Prostate gland (tissue), 2 donors: ENCODE measurements around the gene SSR4. TPM values are rescaled to one million over a fixed set of nuclear protein-coding genes. Genes with fewer than 3 reads are reported as not detected.

ENCODE experiments used
- DNase-seq: peaks from one replicate; pipeline ENCODE4 v3.0.0-alpha.2; 2019; ENCODE audit warnings: low spot score
- H3K27ac ChIP-seq, 2 donors: fragments of 200-600 bp; sonication (generic); 2 replicates each; pipeline ENCODE4 v1.5.1; 2017 to 2019
- H3K27me3 ChIP-seq: fragments of 200-600 bp; sonication (generic); replicated peaks from 2 replicates; pipeline ENCODE4 v1.5.1; 2019; ENCODE audit not compliant: insufficient read depth
- H3K36me3 ChIP-seq, 2 donors: fragments of 200-600 bp; sonication (generic); 1 replicate in 1 of 2; 2 replicates in 1 of 2; pipeline versions ENCODE4 v1.5.1 to v1.8.1; 2017 to 2019
- H3K4me1 ChIP-seq: fragments of 200-600 bp; sonication (generic); replicated peaks from 2 replicates; pipeline ENCODE4 v1.5.1; 2019
- H3K4me3 ChIP-seq, 2 donors: fragments of 200-600 bp; sonication (generic); 2 replicates each; pipeline ENCODE4 v1.5.1; 2017 to 2019
- H3K9me3 ChIP-seq: fragments of 200-600 bp; sonication (generic); 2 replicates; pipeline ENCODE4 v1.5.1; 2017
- CTCF ChIP-seq, 4 experiments: fragments of 200-600 bp in 2 of 4; fragments of 450-650 bp in 2 of 4; sonication (generic) in 2 of 4; IDR thresholded peaks; 1 replicate in 3 of 4; 2 replicates in 1 of 4; pipeline ENCODE4 v1.5.1; 2016 to 2019; ENCODE audit warnings: antibody characterized with exemption in 4 of 4, mild to moderate bottlenecking in 2 of 4, moderate library complexity in 2 of 4
- POLR2A ChIP-seq: fragments of 450-650 bp; IDR thresholded peaks from one replicate; pipeline ENCODE4 v1.6.1; 2016; ENCODE audit warnings: antibody characterized with exemption, mild to moderate bottlenecking
- POLR2AphosphoS5 ChIP-seq: sonication (generic); formaldehyde crosslinking; IDR thresholded peaks from one replicate; pipeline ENCODE4 v1.6.1; 2017; ENCODE audit warnings: antibody characterized with exemption
- WGBS: methylation state at CpG from one replicate; pipeline ENCODE4 v1.1.5; 2018; 5-methylcytosine and 5-hydroxymethylcytosine counted together
- intact Hi-C: fragments of 100-400 bp; cut with DNase I; formaldehyde crosslinking; loops from one replicate; pipeline ENCODE4 v1.14.2; 2022
- total RNA-seq, 2 donors: library from RNA; depleted of rRNA; stranded (reverse); fragments of >200 nt; gene quantifications; one replicate each; pipeline ENCODE4 v1.1.0, GENCODE V29; 2016

Gene SSR4
- total RNA-seq, 2 donors from 2014 or later: 288 to 623 TPM

- Histone ChIP-seq H3K4me1 (no peaks in the 10 kb centered on the region), H3K4me3 (no peak overlapping the region), H3K9me3 (no peaks in the 10 kb centered on the region), H3K27me3 (no peaks in the 10 kb centered on the region), H3K36me3 (no peaks in the 10 kb centered on the region), H3K27ac (no peak overlapping the region)
- intact Hi-C loops: no loop called here
- 39% methylated on average over 8 of the region's 13 CpGs for whole genome bisulfite sequencing
- no peak for DNase-seq
- no peak for TF ChIP-seq CTCF (IDR thresholded peaks at IDR 0.05)
- no peak for TF ChIP-seq POLR2AphosphoS5
- no peak for TF ChIP-seq POLR2A
These were observed 11.0 kb downstream of the SSR4 start for GRCh38 chrX:153805436-153805835.

GRCh38 chrX:153806999-153807575 is 12.6 kb downstream of the SSR4 start:
- intact Hi-C loops: no loop called here
- DNase-seq: no peak
- Histone ChIP-seq H3K9me3 (no peaks in the 10 kb centered on the region), H3K36me3 (no peaks in the 10 kb centered on the region), H3K27me3 (no peaks in the 10 kb centered on the region), H3K27ac (no peak overlapping the region), H3K4me3 (no peak overlapping the region), H3K4me1 (no peaks in the 10 kb centered on the region)
- no peak for TF ChIP-seq POLR2AphosphoS5
- no peak for TF ChIP-seq POLR2A
- no peak for TF ChIP-seq CTCF (IDR thresholded peaks at IDR 0.05)
- whole genome bisulfite sequencing: 95% methylated on average over 12 of the region's 28 CpGs

- Histone ChIP-seq H3K27me3 (no peaks in the 10 kb centered on the region), H3K27ac (no peak overlapping the region), H3K4me1 (no peaks in the 10 kb centered on the region), H3K36me3 (no peaks in the 10 kb centered on the region), H3K4me3 (no peak overlapping the region), H3K9me3 (no peaks in the 10 kb centered on the region)
- 91% methylated on average over 19 of the region's 19 CpGs for WGBS
- TF ChIP-seq POLR2A (no peak), POLR2AphosphoS5 (no peak), CTCF (IDR thresholded peaks at IDR 0.05) (no peak)
- intact Hi-C loops: no loop called here
- no peak for DNase-seq
These were observed 13.5 kb downstream of the SSR4 start for GRCh38 chrX:153807976-153808375.

GRCh38 chrX:153812220-153812619 is 17.8 kb downstream of the SSR4 start:
- H3K27me3 ChIP-seq: no peaks in the 10 kb centered on the region
- intact Hi-C loops: no loop called here
- H3K9me3 ChIP-seq: no peaks in the 10 kb centered on the region
- no peak overlapping the region for H3K4me3 ChIP-seq
- H3K36me3 ChIP-seq: no peaks in the 10 kb centered on the region
- H3K27ac ChIP-seq: no peak overlapping the region
- WGBS: 56% methylated on average over 10 of the region's 14 CpGs
- TF ChIP-seq POLR2AphosphoS5: no peak
- no peak for DNase-seq
- H3K4me1 ChIP-seq: no peaks in the 10 kb centered on the region

- WGBS: 100% methylated on average over 5 of the region's 5 CpGs
- intact Hi-C loops: no loop called here
- no peak overlapping the region for H3K27ac ChIP-seq
- no peaks in the 10 kb centered on the region for H3K4me1 ChIP-seq
- no peaks in the 10 kb centered on the region for H3K9me3 ChIP-seq
- TF ChIP-seq POLR2A: no peak
- TF ChIP-seq POLR2AphosphoS5: no peak
- TF ChIP-seq CTCF (IDR thresholded peaks at IDR 0.05): no peak
- H3K4me3 ChIP-seq: no peak overlapping the region
- no peaks in the 10 kb centered on the region for H3K36me3 ChIP-seq
- DNase-seq: no peak
- H3K27me3 ChIP-seq: no peaks in the 10 kb centered on the region
These were observed 18.7 kb downstream of the SSR4 start for GRCh38 chrX:153813161-153813560.
